Measurements from ENCODE around the gene EXOC1L.

EXOC1L gene

GRCh38 chr4:55884093-55884850, 64.7 kb downstream of the EXOC1L start:
- DNase-seq (ENCODE audit: low spot score), result no peak

GRCh38 chr4:55884851-55885219, 65.2 kb downstream of the EXOC1L start:
- DNase-seq (ENCODE audit: low spot score), result no peak

Measured in globus pallidus (tissue), 1 donor.